Lower leg skin (tissue), 3 donors: ENCODE results near the gene ZNF345.

Source experiments
- CTCF ChIP-seq, 3 donors: fragments of 450-650 bp; IDR thresholded peaks; one replicate each; pipeline ENCODE4 v1.5.1; 2016; ENCODE audit warnings: antibody characterized with exemption in 3 of 3, mild to moderate bottlenecking in 3 of 3, moderate library complexity in 2 of 3
- POLR2A ChIP-seq, 2 donors: fragments of 450-650 bp; IDR thresholded peaks; one replicate each; pipeline ENCODE4 v1.6.1; 2016 to 2017; ENCODE audit warnings: antibody characterized with exemption in 2 of 2, mild to moderate bottlenecking in 1 of 2, moderate library complexity in 1 of 2

GRCh38 chr19:36821758-36822157, 28.9 kb upstream of the ZNF345 start:
- no peak for TF ChIP-seq POLR2A (IDR thresholded peaks at IDR 0.05)
- TF ChIP-seq CTCF (IDR thresholded peaks at IDR 0.05), result no peak
